Measurements from ENCODE around the gene RRN3. TPM values are rescaled to one million over a fixed set of nuclear protein-coding genes. Genes with fewer than 3 reads are reported as not detected.
"Not testable (repeated sequence)": the region's sequence is repeated elsewhere in the genome, so short reads cannot be mapped to it uniquely, and the experiment has no call there.

Gene RRN3
- polyA plus RNA-seq, 4 donors = 12.5 to 37.9 (median 15.8) TPM

- not testable (repeated sequence) for H3K4me3 ChIP-seq (ENCODE audit: low read depth in 1 of 3, low read length in 3 of 3); H3K36me3 ChIP-seq (ENCODE audit: control insufficient read depth in 3 of 3, insufficient read depth in 2 of 3, low read depth in 1 of 3, low read length in 3 of 3); DNase-seq; H3K4me1 ChIP-seq (ENCODE audit: control insufficient read depth in 3 of 3, insufficient read depth in 2 of 3, low read depth in 1 of 3, low read length in 2 of 3); H3K9me3 ChIP-seq (ENCODE audit: control insufficient read depth in 2 of 2, insufficient read depth in 1 of 2, low read depth in 1 of 2, low read length in 1 of 2); H3K27me3 ChIP-seq (ENCODE audit: control insufficient read depth in 3 of 3, insufficient read depth in 3 of 3, low read length in 3 of 3); H3K27ac ChIP-seq (ENCODE audit: low read depth in 1 of 3, low read length in 2 of 3); FAIRE-seq
- 74 to 78% methylated on average over 2 to 14 of the region's 15 CpGs; no CpG with 5 or more reads in 1 of the 3 donors for WGBS, 3 donors
Measured at GRCh38 chr16:15137514-15137913, 43.4 kb upstream of the RRN3 start.

- H3K9me3 ChIP-seq (ENCODE audit: control insufficient read depth in 2 of 2, insufficient read depth in 1 of 2, low read depth in 1 of 2, low read length in 1 of 2); H3K27ac ChIP-seq (ENCODE audit: low read depth in 1 of 3, low read length in 2 of 3); DNase-seq; FAIRE-seq; H3K27me3 ChIP-seq (ENCODE audit: control insufficient read depth in 3 of 3, insufficient read depth in 3 of 3, low read length in 3 of 3); H3K4me1 ChIP-seq (ENCODE audit: control insufficient read depth in 3 of 3, insufficient read depth in 2 of 3, low read depth in 1 of 3, low read length in 2 of 3); H3K4me3 ChIP-seq (ENCODE audit: low read depth in 1 of 3, low read length in 3 of 3); H3K36me3 ChIP-seq (ENCODE audit: control insufficient read depth in 3 of 3, insufficient read depth in 2 of 3, low read depth in 1 of 3, low read length in 3 of 3): not testable (repeated sequence)
- 87 to 89% (median 87%) methylated on average over 26 to 45 of the region's 50 CpGs for WGBS, 3 donors
Measured at GRCh38 chr16:15135483-15136360, 41.6 kb upstream of the RRN3 start.

GRCh38 chr16:15134752-15135482 lies 40.8 kb upstream of the RRN3 start:
- FAIRE-seq; H3K36me3 ChIP-seq (ENCODE audit: control insufficient read depth in 3 of 3, insufficient read depth in 2 of 3, low read depth in 1 of 3, low read length in 3 of 3); H3K9me3 ChIP-seq (ENCODE audit: control insufficient read depth in 2 of 2, insufficient read depth in 1 of 2, low read depth in 1 of 2, low read length in 1 of 2); H3K4me3 ChIP-seq (ENCODE audit: low read depth in 1 of 3, low read length in 3 of 3); H3K27me3 ChIP-seq (ENCODE audit: control insufficient read depth in 3 of 3, insufficient read depth in 3 of 3, low read length in 3 of 3); DNase-seq; H3K27ac ChIP-seq (ENCODE audit: low read depth in 1 of 3, low read length in 2 of 3); H3K4me1 ChIP-seq (ENCODE audit: control insufficient read depth in 3 of 3, insufficient read depth in 2 of 3, low read depth in 1 of 3, low read length in 2 of 3): not testable (repeated sequence)
- 94 to 99% (median 95%) methylated on average over 7 to 27 of the region's 33 CpGs for WGBS, 3 donors

- not testable (repeated sequence) for H3K4me3 ChIP-seq (ENCODE audit: low read depth in 1 of 3, low read length in 3 of 3); H3K27me3 ChIP-seq (ENCODE audit: control insufficient read depth in 3 of 3, insufficient read depth in 3 of 3, low read length in 3 of 3); DNase-seq; H3K4me1 ChIP-seq (ENCODE audit: control insufficient read depth in 3 of 3, insufficient read depth in 2 of 3, low read depth in 1 of 3, low read length in 2 of 3); H3K36me3 ChIP-seq (ENCODE audit: control insufficient read depth in 3 of 3, insufficient read depth in 2 of 3, low read depth in 1 of 3, low read length in 3 of 3); FAIRE-seq; H3K27ac ChIP-seq (ENCODE audit: low read depth in 1 of 3, low read length in 2 of 3); H3K9me3 ChIP-seq (ENCODE audit: control insufficient read depth in 2 of 2, insufficient read depth in 1 of 2, low read depth in 1 of 2, low read length in 1 of 2)
- 95 to 98% (median 96%) methylated on average over 10 to 20 of the region's 31 CpGs for WGBS, 3 donors
Measured at GRCh38 chr16:15133554-15133953, 39.5 kb upstream of the RRN3 start.

GRCh38 chr16:15132719-15133428 lies 38.8 kb upstream of the RRN3 start:
- not testable (repeated sequence) for DNase-seq; H3K9me3 ChIP-seq (ENCODE audit: control insufficient read depth in 2 of 2, insufficient read depth in 1 of 2, low read depth in 1 of 2, low read length in 1 of 2); H3K4me1 ChIP-seq (ENCODE audit: control insufficient read depth in 3 of 3, insufficient read depth in 2 of 3, low read depth in 1 of 3, low read length in 2 of 3); H3K36me3 ChIP-seq (ENCODE audit: control insufficient read depth in 3 of 3, insufficient read depth in 2 of 3, low read depth in 1 of 3, low read length in 3 of 3); H3K27me3 ChIP-seq (ENCODE audit: control insufficient read depth in 3 of 3, insufficient read depth in 3 of 3, low read length in 3 of 3); H3K4me3 ChIP-seq (ENCODE audit: low read depth in 1 of 3, low read length in 3 of 3); H3K27ac ChIP-seq (ENCODE audit: low read depth in 1 of 3, low read length in 2 of 3); FAIRE-seq
- WGBS, 3 donors = 94 to 95% (median 95%) methylated on average over 19 to 32 of the region's 41 CpGs

- not testable (repeated sequence) for H3K27me3 ChIP-seq (ENCODE audit: control insufficient read depth in 3 of 3, insufficient read depth in 3 of 3, low read length in 3 of 3); H3K27ac ChIP-seq (ENCODE audit: low read depth in 1 of 3, low read length in 2 of 3); H3K36me3 ChIP-seq (ENCODE audit: control insufficient read depth in 3 of 3, insufficient read depth in 2 of 3, low read depth in 1 of 3, low read length in 3 of 3); H3K9me3 ChIP-seq (ENCODE audit: control insufficient read depth in 2 of 2, insufficient read depth in 1 of 2, low read depth in 1 of 2, low read length in 1 of 2); DNase-seq; H3K4me3 ChIP-seq (ENCODE audit: low read depth in 1 of 3, low read length in 3 of 3); FAIRE-seq; H3K4me1 ChIP-seq (ENCODE audit: control insufficient read depth in 3 of 3, insufficient read depth in 2 of 3, low read depth in 1 of 3, low read length in 2 of 3)
- 96 to 99% (median 97%) methylated on average over 31 to 46 of the region's 51 CpGs for WGBS, 3 donors
Measured at GRCh38 chr16:15130943-15131700, 37.0 kb upstream of the RRN3 start.

- 95 to 96% (median 96%) methylated on average over 11 to 34 of the region's 37 CpGs for WGBS, 3 donors
- not testable (repeated sequence) for FAIRE-seq; H3K27me3 ChIP-seq (ENCODE audit: control insufficient read depth in 3 of 3, insufficient read depth in 3 of 3, low read length in 3 of 3); H3K36me3 ChIP-seq (ENCODE audit: control insufficient read depth in 3 of 3, insufficient read depth in 2 of 3, low read depth in 1 of 3, low read length in 3 of 3); H3K9me3 ChIP-seq (ENCODE audit: control insufficient read depth in 2 of 2, insufficient read depth in 1 of 2, low read depth in 1 of 2, low read length in 1 of 2); H3K4me3 ChIP-seq (ENCODE audit: low read depth in 1 of 3, low read length in 3 of 3); DNase-seq; H3K4me1 ChIP-seq (ENCODE audit: control insufficient read depth in 3 of 3, insufficient read depth in 2 of 3, low read depth in 1 of 3, low read length in 2 of 3); H3K27ac ChIP-seq (ENCODE audit: low read depth in 1 of 3, low read length in 2 of 3)
Measured at GRCh38 chr16:15130256-15130932, 36.3 kb upstream of the RRN3 start.

Data from small intestine (tissue), 7 donors.